Pancreas (tissue), 10 donors: ENCODE data around the gene PDK4. TPM values are rescaled to one million over a fixed set of nuclear protein-coding genes. Genes with fewer than 3 reads are reported as not detected.

Experiments used
- ATAC-seq, 4 donors: fragments of 200-7000 bp; cut with Tn5 transposase; one replicate each; pipeline versions ENCODE4 v1.8.0 to v1.9.1; 2020; ENCODE audit warnings: mild to moderate bottlenecking in 4 of 4, moderate library complexity in 4 of 4
- DNase-seq, 6 donors: peaks; one replicate each; pipeline ENCODE4 v3.0.0-alpha.2; 2020
- FAIRE-seq: peaks from 2 replicates; lab custom pipeline; 2012; peaks lifted over from hg19 to GRCh38; lab: Jason Lieb, UNC
- H3K27ac ChIP-seq, 4 donors: fragments of 200-600 bp; sonication (generic); 1 replicate in 3 of 4; 2 replicates in 1 of 4; pipeline versions ENCODE4 v1.5.0 to v1.8.0; 2020
- H3K27me3 ChIP-seq, 4 donors: fragments of 200-600 bp; one replicate each; pipeline ENCODE4 v1.8.0; 2021
- H3K36me3 ChIP-seq, 3 donors: fragments of 200-600 bp; sonication (generic) in 1 of 3; one replicate each; pipeline versions ENCODE4 v1.5.0 to v1.8.0; 2020 to 2021
- H3K4me1 ChIP-seq, 3 donors: fragments of 200-600 bp; one replicate each; pipeline ENCODE4 v1.8.0; 2021
- H3K4me3 ChIP-seq, 4 donors: fragments of 200-600 bp; sonication (generic) in 2 of 4; one replicate each; pipeline versions ENCODE4 v1.5.0 to v1.8.0; 2020 to 2021
- H3K9me3 ChIP-seq, 4 donors: fragments of 200-600 bp; one replicate each; pipeline ENCODE4 v1.8.0; 2021
- CTCF ChIP-seq, 4 donors: fragments of 200-600 bp; sonication (generic) in 3 of 4; IDR thresholded peaks; one replicate each; pipeline versions ENCODE4 v1.5.0 to v1.8.0; 2021; ENCODE audit warnings: antibody characterized with exemption in 4 of 4
- WGBS, 2 donors: extraction: QIAGEN DNeasy Blood & Tissue Kit; methylation state at CpG; one replicate each; pipeline ENCODE4 v1.1.7; 2013; 5-methylcytosine and 5-hydroxymethylcytosine counted together
- intact Hi-C, 3 donors: fragments of 100-400 bp; cut with DNase I; formaldehyde crosslinking; loops; one replicate each; pipeline versions ENCODE4 v1.11.1 to v1.14.2; 2022
- polyA plus RNA-seq, 2 donors: library from polyadenylated mRNA; stranded (reverse); fragments of 200-250 nt; gene quantifications; one replicate each; pipeline ENCODE4 v1.2.3, GENCODE V29; 2013
- total RNA-seq, 6 donors: library from RNA; stranded (reverse); fragmentation: NEBNext Ultra II Directional in 4 of 6; extraction: Animal tissue kit (Norgen Biotek cat#: 25700) in 4 of 6; gene quantifications; one replicate each; pipeline versions ENCODE4 v1.2.1 to v1.2.4, GENCODE V29; 2021 to 2023
- donor health status: healthy with polysubstance abuse.
- donor health status: DM: no; HTN: no; CAD: no; lungs with moderate emphysema.
- donor health status: DM: no; HTN: no; CAD: no.
- donor health status: control.
- donor health status: control.
- donor health status: Bipolar disorder and iron deficiency.
- donor health status: DM: yes; HTN: yes; CAD: no.
- donor health status: DM: no; HTN: no; CAD: no.
- donor health status: DM: no; HTN: no; CAD: no.
- donor health status: DM: yes; HTN: yes; CAD: no.

The PDK4 gene
- total and polyA plus RNA-seq, 8 donors: 20.4 to 679 (median 64.4) TPM

- Histone ChIP-seq H3K9me3 (no peaks in the 10 kb centered on the region), H3K27ac (peak overlapping the region in 2 of 4 donors; percentile 75 to 98), H3K36me3 (peaks cover 0 to 98% (median 22%) of the 10 kb centered on the region in 3 donors), H3K27me3 (no peaks in the 10 kb centered on the region), H3K4me1 (peaks cover 17 to 60% (median 42%) of the 10 kb centered on the region in 3 donors), H3K4me3 (peak overlapping the region in 1 of 4 donors; percentile 89)
- peak in 3 of 4 donors; percentile 0 to 21 (median 4) for ATAC-seq
- no peak for TF ChIP-seq CTCF (IDR thresholded peaks at IDR 0.05)
- intact Hi-C loops: no loop called here
- DNase-seq: no peak
- no peak for FAIRE-seq
These were observed 7.3 kb downstream of the PDK4 start for GRCh38 chr7:95589031-95589430.

- no peaks in the 10 kb centered on the region for H3K9me3 ChIP-seq
- H3K4me3 ChIP-seq: peak overlapping the region in 1 of 4 donors; percentile 89
- peaks cover 17 to 46% (median 34%) of the 10 kb centered on the region in 3 donors for H3K4me1 ChIP-seq
- peaks cover 0 to 85% (median 15%) of the 10 kb centered on the region in 3 donors for H3K36me3 ChIP-seq
- DNase-seq (no peak), ATAC-seq (no peak), FAIRE-seq (no peak)
- no peak for TF ChIP-seq CTCF (IDR thresholded peaks at IDR 0.05)
- WGBS, 2 donors: 67 to 70% methylated on average over 3 of the region's 3 CpGs
- intact Hi-C loops: no loop called here
- H3K27ac ChIP-seq: peak overlapping the region in 1 of 4 donors; percentile 23
- no peaks in the 10 kb centered on the region for H3K27me3 ChIP-seq
These were observed 9.4 kb downstream of the PDK4 start for GRCh38 chr7:95586951-95587301.

- Histone ChIP-seq H3K27ac (peak overlapping the region in 1 of 4 donors; percentile 13), H3K36me3 (peaks cover 0 to 69% (median 15%) of the 10 kb centered on the region in 3 donors), H3K27me3 (no peaks in the 10 kb centered on the region), H3K4me1 (peaks cover 17 to 31% (median 25%) of the 10 kb centered on the region in 3 donors), H3K4me3 (no peak overlapping the region), H3K9me3 (no peaks in the 10 kb centered on the region)
- ATAC-seq (no peak), FAIRE-seq (no peak), DNase-seq (no peak)
- intact Hi-C loops: no loop called here
- 70 to 71% methylated on average over 3 of the region's 3 CpGs for WGBS, 2 donors
- no peak for TF ChIP-seq CTCF (IDR thresholded peaks at IDR 0.05)
These were observed 10.9 kb downstream of the PDK4 start for GRCh38 chr7:95585426-95585789.

- no peak for DNase-seq
- Histone ChIP-seq H3K36me3 (peaks cover 0 to 66% (median 15%) of the 10 kb centered on the region in 3 donors), H3K4me3 (no peak overlapping the region), H3K27me3 (no peaks in the 10 kb centered on the region), H3K27ac (peak overlapping the region in 1 of 4 donors; percentile 13), H3K4me1 (peaks cover 17 to 26% (median 19%) of the 10 kb centered on the region in 3 donors), H3K9me3 (no peaks in the 10 kb centered on the region)
- no peak for TF ChIP-seq CTCF (IDR thresholded peaks at IDR 0.05)
- ATAC-seq: no peak
- no peak for FAIRE-seq
- intact Hi-C loops: no loop called here
- WGBS, 2 donors: 68 to 75% methylated on average over 1 of the region's 1 CpG
These were observed 11.4 kb downstream of the PDK4 start for GRCh38 chr7:95584769-95585425.
